Transverse colon (tissue), 4 donors: ENCODE measurements around the gene SNAP25.

Experiments
- EP300 ChIP-seq: sonication (generic); formaldehyde crosslinking; IDR thresholded peaks from one replicate; pipeline ENCODE4 v1.6.1; 2017; ENCODE audit warnings: antibody characterized with exemption, low read depth
- POLR2A ChIP-seq: fragments of 450-650 bp; IDR thresholded peaks from one replicate; pipeline ENCODE4 v1.6.1; 2016; ENCODE audit warnings: antibody characterized with exemption, mild to moderate bottlenecking, moderate library complexity
- POLR2AphosphoS5 ChIP-seq, 3 donors: sonication (generic); formaldehyde crosslinking; IDR thresholded peaks; one replicate each; pipeline ENCODE4 v1.6.1; 2016; ENCODE audit warnings: antibody characterized with exemption in 3 of 3
- TF ChIP-seq, protein P1 (sequence below), 5 experiments: fragments of 200-600 bp in 3 of 5; fragments of 450-650 bp in 2 of 5; sonication (generic) in 3 of 5; IDR thresholded peaks; 1 replicate in 2 of 5; 2 replicates in 3 of 5; pipeline ENCODE4 v1.5.1; 2016 to 2017; ENCODE audit warnings: antibody characterized with exemption in 5 of 5, inconsistent platforms in 3 of 5, mild to moderate bottlenecking in 2 of 5, moderate library complexity in 1 of 5

GRCh38 chr20:10255846-10256245 is 37.2 kb downstream of the SNAP25 start:
- TF ChIP-seq EP300 (no peak), POLR2A (no peak), POLR2AphosphoS5 (IDR thresholded peaks at IDR 0.05) (no peak)
- TF ChIP-seq, protein P1, sequence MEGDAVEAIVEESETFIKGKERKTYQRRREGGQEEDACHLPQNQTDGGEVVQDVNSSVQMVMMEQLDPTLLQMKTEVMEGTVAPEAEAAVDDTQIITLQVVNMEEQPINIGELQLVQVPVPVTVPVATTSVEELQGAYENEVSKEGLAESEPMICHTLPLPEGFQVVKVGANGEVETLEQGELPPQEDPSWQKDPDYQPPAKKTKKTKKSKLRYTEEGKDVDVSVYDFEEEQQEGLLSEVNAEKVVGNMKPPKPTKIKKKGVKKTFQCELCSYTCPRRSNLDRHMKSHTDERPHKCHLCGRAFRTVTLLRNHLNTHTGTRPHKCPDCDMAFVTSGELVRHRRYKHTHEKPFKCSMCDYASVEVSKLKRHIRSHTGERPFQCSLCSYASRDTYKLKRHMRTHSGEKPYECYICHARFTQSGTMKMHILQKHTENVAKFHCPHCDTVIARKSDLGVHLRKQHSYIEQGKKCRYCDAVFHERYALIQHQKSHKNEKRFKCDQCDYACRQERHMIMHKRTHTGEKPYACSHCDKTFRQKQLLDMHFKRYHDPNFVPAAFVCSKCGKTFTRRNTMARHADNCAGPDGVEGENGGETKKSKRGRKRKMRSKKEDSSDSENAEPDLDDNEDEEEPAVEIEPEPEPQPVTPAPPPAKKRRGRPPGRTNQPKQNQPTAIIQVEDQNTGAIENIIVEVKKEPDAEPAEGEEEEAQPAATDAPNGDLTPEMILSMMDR (IDR thresholded peaks at IDR 0.05) = no peak
